ENCODE data around the gene FRAS1.

FRAS1 gene

GRCh38 chr4:78562687-78563086, 505.6 kb downstream of the FRAS1 start:
- no peak for DNase-seq

- no peak for DNase-seq
These were observed 508.8 kb downstream of the FRAS1 start for GRCh38 chr4:78565971-78566372.

- DNase-seq = no peak
These were observed 509.8 kb downstream of the FRAS1 start for GRCh38 chr4:78566834-78567499.

- no peak for DNase-seq
These were observed 510.5 kb downstream of the FRAS1 start for GRCh38 chr4:78567500-78568060.

GRCh38 chr4:78568640-78569305, 511.6 kb downstream of the FRAS1 start:
- no peak for DNase-seq

GRCh38 chr4:78569306-78569821, 512.2 kb downstream of the FRAS1 start:
- DNase-seq = no peak

GRCh38 chr4:78570117-78570516, 513.0 kb downstream of the FRAS1 start:
- DNase-seq = no peak

- DNase-seq = no peak
These were observed 514.7 kb downstream of the FRAS1 start for GRCh38 chr4:78571804-78572203.

- DNase-seq = no peak
These were observed 521.7 kb downstream of the FRAS1 start for GRCh38 chr4:78578674-78579425.

GRCh38 chr4:78581618-78582017, 524.5 kb downstream of the FRAS1 start:
- DNase-seq = no peak

- DNase-seq = no peak
These were observed 527.9 kb downstream of the FRAS1 start for GRCh38 chr4:78584863-78585547.

- DNase-seq = no peak
These were observed 528.5 kb downstream of the FRAS1 start for GRCh38 chr4:78585633-78586032.

- no peak for DNase-seq
These were observed 531.9 kb downstream of the FRAS1 start for GRCh38 chr4:78588894-78589545.

GRCh38 chr4:78591404-78591803, 534.3 kb downstream of the FRAS1 start:
- no peak for DNase-seq

- no peak for DNase-seq
These were observed 535.1 kb downstream of the FRAS1 start for GRCh38 chr4:78592088-78592783.
